ENCODE data around the gene PLPP1. TPM values are rescaled to one million over a fixed set of nuclear protein-coding genes. Genes with fewer than 3 reads are reported as not detected.

The PLPP1 gene
- total RNA-seq, 4 donors from 2014 or later: 26.1 to 140 (median 41.3) TPM

- WGBS, 2 donors: 34 to 44% methylated on average over 2 of the region's 2 CpGs
- DNase-seq: no peak
- TF ChIP-seq CTCF (IDR thresholded peaks at IDR 0.05) (no peak), POLR2A (IDR thresholded peaks at IDR 0.05) (no peak)
- no peaks in the 10 kb centered on the region for H3K27me3 ChIP-seq
- no peak overlapping the region for H3K4me3 ChIP-seq
- H3K27ac ChIP-seq: no peak overlapping the region
- intact Hi-C loops (cut with DNase I): no loop called here
- H3K4me1 ChIP-seq: no peaks in the 10 kb centered on the region
- peaks cover 0 to 84% (median 0%) of the 10 kb centered on the region in 3 donors for H3K36me3 ChIP-seq
- H3K9me3 ChIP-seq: peaks cover 0 to 7% (median 0%) of the 10 kb centered on the region in 3 donors
These were observed 141.1 kb downstream of the PLPP1 start for GRCh38 chr5:55393501-55394175.

- H3K36me3 ChIP-seq: peaks cover 0 to 80% (median 0%) of the 10 kb centered on the region in 3 donors
- peaks cover 0 to 7% (median 0%) of the 10 kb centered on the region in 3 donors for H3K9me3 ChIP-seq
- DNase-seq: no peak
- no peak overlapping the region for H3K4me3 ChIP-seq
- H3K4me1 ChIP-seq: peaks cover 0 to 2% (median 0%) of the 10 kb centered on the region in 3 donors
- no peaks in the 10 kb centered on the region for H3K27me3 ChIP-seq
- H3K27ac ChIP-seq: no peak overlapping the region
- 80 to 100% methylated on average over 1 of the region's 1 CpG for WGBS, 2 donors
- TF ChIP-seq CTCF (IDR thresholded peaks at IDR 0.05) (no peak), POLR2A (IDR thresholded peaks at IDR 0.05) (no peak)
- intact Hi-C loops (cut with DNase I): no loop called here
These were observed 142.1 kb downstream of the PLPP1 start for GRCh38 chr5:55392669-55393068.

- no peaks in the 10 kb centered on the region for H3K27me3 ChIP-seq
- H3K4me1 ChIP-seq: peaks cover 0 to 7% (median 0%) of the 10 kb centered on the region in 3 donors
- H3K36me3 ChIP-seq: peaks cover 0 to 74% (median 0%) of the 10 kb centered on the region in 3 donors
- intact Hi-C loops (cut with DNase I): no loop called here
- DNase-seq: no peak
- peaks cover 0 to 7% (median 0%) of the 10 kb centered on the region in 3 donors for H3K9me3 ChIP-seq
- TF ChIP-seq CTCF (IDR thresholded peaks at IDR 0.05): no peak
- TF ChIP-seq POLR2A (IDR thresholded peaks at IDR 0.05): no peak
- no peak overlapping the region for H3K4me3 ChIP-seq
- H3K27ac ChIP-seq: no peak overlapping the region
- WGBS, 2 donors: 93 to 100% methylated on average over 2 of the region's 2 CpGs
These were observed 143.1 kb downstream of the PLPP1 start for GRCh38 chr5:55391707-55392106.

- no peaks in the 10 kb centered on the region for H3K27me3 ChIP-seq
- no peak for DNase-seq
- 76 to 91% methylated on average over 2 of the region's 2 CpGs for WGBS, 2 donors
- intact Hi-C loops (cut with DNase I): no loop called here
- H3K27ac ChIP-seq: no peak overlapping the region
- H3K9me3 ChIP-seq: peaks cover 0 to 16% (median 5%) of the 10 kb centered on the region in 3 donors
- TF ChIP-seq CTCF (IDR thresholded peaks at IDR 0.05): no peak
- no peak for TF ChIP-seq POLR2A (IDR thresholded peaks at IDR 0.05)
- H3K36me3 ChIP-seq: peaks cover under 1 to 71% (median 1%) of the 10 kb centered on the region in 3 donors
- H3K4me1 ChIP-seq: peaks cover 0 to 7% (median 0%) of the 10 kb centered on the region in 3 donors
- H3K4me3 ChIP-seq: no peak overlapping the region
These were observed 146.9 kb downstream of the PLPP1 start for GRCh38 chr5:55387865-55388264.

- intact Hi-C loops (cut with DNase I): no loop called here
- 80 to 91% methylated on average over 1 of the region's 1 CpG for WGBS, 2 donors
These were observed 148.4 kb downstream of the PLPP1 start for GRCh38 chr5:55386356-55386755.

More at GRCh38 chr5:55386356-55386755, 148.4 kb downstream of the PLPP1 start:
- no peak overlapping the region for H3K4me3 ChIP-seq
- no peak overlapping the region for H3K27ac ChIP-seq
- H3K4me1 ChIP-seq: peaks cover 0 to 7% (median 0%) of the 10 kb centered on the region in 3 donors
- H3K36me3 ChIP-seq: peaks cover 4 to 71% (median 4%) of the 10 kb centered on the region in 3 donors
- TF ChIP-seq POLR2A (IDR thresholded peaks at IDR 0.05) (no peak), CTCF (IDR thresholded peaks at IDR 0.05) (no peak)
- peaks cover 0 to 15% (median 8%) of the 10 kb centered on the region in 3 donors for H3K9me3 ChIP-seq
- DNase-seq: no peak
- no peaks in the 10 kb centered on the region for H3K27me3 ChIP-seq
